ENCODE measurements around the gene SLC27A4. TPM values are rescaled to one million over a fixed set of nuclear protein-coding genes. Genes with fewer than 3 reads are reported as not detected.
A peak's percentile ranks its signal among the peaks of the same experiment; 100 is the strongest.

SLC27A4 gene
- total RNA-seq, 1 experiment from 2014 or later, result 18.8 TPM

GRCh38 chr9:128317629-128318028, 22.7 kb upstream of the SLC27A4 start:
- no peak for DNase-seq (ENCODE audit: unreplicated experiment)
- TF ChIP-seq, protein P1, sequence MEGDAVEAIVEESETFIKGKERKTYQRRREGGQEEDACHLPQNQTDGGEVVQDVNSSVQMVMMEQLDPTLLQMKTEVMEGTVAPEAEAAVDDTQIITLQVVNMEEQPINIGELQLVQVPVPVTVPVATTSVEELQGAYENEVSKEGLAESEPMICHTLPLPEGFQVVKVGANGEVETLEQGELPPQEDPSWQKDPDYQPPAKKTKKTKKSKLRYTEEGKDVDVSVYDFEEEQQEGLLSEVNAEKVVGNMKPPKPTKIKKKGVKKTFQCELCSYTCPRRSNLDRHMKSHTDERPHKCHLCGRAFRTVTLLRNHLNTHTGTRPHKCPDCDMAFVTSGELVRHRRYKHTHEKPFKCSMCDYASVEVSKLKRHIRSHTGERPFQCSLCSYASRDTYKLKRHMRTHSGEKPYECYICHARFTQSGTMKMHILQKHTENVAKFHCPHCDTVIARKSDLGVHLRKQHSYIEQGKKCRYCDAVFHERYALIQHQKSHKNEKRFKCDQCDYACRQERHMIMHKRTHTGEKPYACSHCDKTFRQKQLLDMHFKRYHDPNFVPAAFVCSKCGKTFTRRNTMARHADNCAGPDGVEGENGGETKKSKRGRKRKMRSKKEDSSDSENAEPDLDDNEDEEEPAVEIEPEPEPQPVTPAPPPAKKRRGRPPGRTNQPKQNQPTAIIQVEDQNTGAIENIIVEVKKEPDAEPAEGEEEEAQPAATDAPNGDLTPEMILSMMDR (IDR thresholded peaks at IDR 0.05; ENCODE audit: unreplicated experiment), result no peak
- Mint-ChIP-seq H3K9me3 (ENCODE audit: unreplicated experiment) (no peaks in the 10 kb centered on the region), H3K27me3 (ENCODE audit: insufficient read depth, unreplicated experiment) (no peaks in the 10 kb centered on the region), H3K36me3 (ENCODE audit: insufficient read depth, unreplicated experiment) (peaks cover 70% of the 10 kb centered on the region), H3K4me3 (ENCODE audit: unreplicated experiment) (no peak overlapping the region), H3K4me1 (ENCODE audit: insufficient read depth, unreplicated experiment) (no peaks in the 10 kb centered on the region), H3K27ac (ENCODE audit: low read depth, unreplicated experiment) (no peak overlapping the region)
- no TSS peak for BruUV-seq (replicated peaks)
- ChIA-PET POLR2A (interaction anchor here (0.7 kb wide), 1 partner anchor 8 kb away, joined by 3 read pairs; no protein-coding TSS in a partner anchor), CTCF (interaction anchor here (0.5 to 0.6 kb wide), 2 partner anchors 292 to 612 kb away, joined by 3 to 4 read pairs; no protein-coding TSS in a partner anchor)
- intact Hi-C loops (cut with micrococcal nuclease), result no loop called here

GRCh38 chr9:128321343-128321742, 19.0 kb upstream of the SLC27A4 start:
- TF ChIP-seq, protein P1 (IDR thresholded peaks at IDR 0.05; ENCODE audit: unreplicated experiment), result no peak
- Mint-ChIP-seq H3K9me3 (ENCODE audit: unreplicated experiment) (no peaks in the 10 kb centered on the region), H3K4me3 (ENCODE audit: unreplicated experiment) (peak overlapping the region; percentile 86), H3K4me1 (ENCODE audit: insufficient read depth, unreplicated experiment) (peaks cover 7% of the 10 kb centered on the region), H3K27ac (ENCODE audit: low read depth, unreplicated experiment) (peak overlapping the region; percentile 95), H3K36me3 (ENCODE audit: insufficient read depth, unreplicated experiment) (peaks cover 49% of the 10 kb centered on the region), H3K27me3 (ENCODE audit: insufficient read depth, unreplicated experiment) (no peaks in the 10 kb centered on the region)
- BruUV-seq (replicated peaks), result no TSS peak
- intact Hi-C loops (cut with micrococcal nuclease), result no loop called here
- DNase-seq (ENCODE audit: unreplicated experiment), result no peak
- POLR2A ChIA-PET, result interaction anchor here (1.0 to 2.6 kb wide), 9 partner anchors 12 to 232 kb away, joined by 3 to 14 read pairs (median 6); partner anchors contain the start of genes SLC27A4 and URM1
- CTCF ChIA-PET, result interaction anchor here (0.6 to 2.1 kb wide), 7 partner anchors 20 to 1319 kb away, joined by 3 to 9 read pairs (median 4); no protein-coding TSS in a partner anchor

DNA sequence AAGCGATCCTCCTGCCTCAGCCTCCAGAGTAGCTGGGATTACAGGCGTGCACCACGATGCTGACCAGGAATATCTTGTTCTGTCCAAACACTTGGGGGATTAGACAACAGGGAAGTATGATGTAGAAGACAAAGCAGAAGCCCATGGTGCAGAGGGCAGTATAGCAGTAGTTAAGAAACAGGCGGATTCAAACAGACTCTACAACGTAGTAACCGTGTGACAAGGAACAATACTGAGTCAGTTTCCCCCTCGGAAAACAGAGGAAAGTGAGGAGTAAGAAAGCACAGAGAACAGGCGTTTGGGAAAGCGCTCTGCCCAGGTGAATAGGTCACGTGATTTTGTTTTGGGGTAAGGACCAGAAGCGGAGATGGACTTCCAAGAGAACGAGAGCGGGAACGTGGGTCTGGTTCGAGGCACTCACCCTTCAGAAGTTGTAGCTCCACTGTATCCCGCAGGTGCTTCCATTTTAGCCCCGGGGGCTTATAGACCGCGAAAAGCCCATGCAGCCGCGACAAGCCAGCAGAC, 18.4 kb upstream of the SLC27A4 start:
- TSS peak; percentile 75 for BruUV-seq (replicated peaks)
- no peak for DNase-seq (ENCODE audit: unreplicated experiment)

More for the DNA sequence above, 18.4 kb upstream of the SLC27A4 start:
- H3K4me1 Mint-ChIP-seq (ENCODE audit: insufficient read depth, unreplicated experiment), result peaks cover 7% of the 10 kb centered on the region
- no peaks in the 10 kb centered on the region for H3K27me3 Mint-ChIP-seq (ENCODE audit: insufficient read depth, unreplicated experiment)
- CTCF ChIA-PET, result interaction anchor here (0.6 to 2.1 kb wide), 7 partner anchors 15 to 1318 kb away, joined by 3 to 9 read pairs (median 4); no protein-coding TSS in a partner anchor
- H3K36me3 Mint-ChIP-seq (ENCODE audit: insufficient read depth, unreplicated experiment), result peaks cover 49% of the 10 kb centered on the region
- H3K9me3 Mint-ChIP-seq (ENCODE audit: unreplicated experiment), result no peaks in the 10 kb centered on the region
- peak overlapping the region; percentile 95 for H3K27ac Mint-ChIP-seq (ENCODE audit: low read depth, unreplicated experiment)
- TF ChIP-seq, protein P1 (IDR thresholded peaks at IDR 0.05; ENCODE audit: unreplicated experiment), result no peak
- peak overlapping the region; percentile 86 for H3K4me3 Mint-ChIP-seq (ENCODE audit: unreplicated experiment)
- POLR2A ChIA-PET, result interaction anchor here (0.9 to 2.6 kb wide), 11 partner anchors 10 to 232 kb away, joined by 3 to 14 read pairs (median 5); partner anchors contain the start of genes SLC27A4 and URM1
- intact Hi-C loops (cut with micrococcal nuclease), result loop anchor here (1.0 to 2.0 kb wide), 3 partner anchors 15 to 27 kb away; partner anchors contain the start of gene SLC27A4
